NB4 (cell line): ENCODE data around the gene MRS2.

Experiments used
- DNase-seq: peaks from one replicate; pipeline ENCODE4 v3.0.0; 2010; ENCODE audit warnings: low read depth
- H3K4me3 ChIP-seq: one replicate; pipeline ENCODE4 v1.5.1; 2011; ENCODE audit warnings: mild to moderate bottlenecking, low read depth, low read length, moderate library complexity
- CTCF ChIP-seq: IDR thresholded peaks from one replicate; pipeline ENCODE4 v1.5.1; 2012; ENCODE audit warnings: low read depth, low read length
- MAX ChIP-seq: IDR thresholded peaks from 2 replicates; pipeline ENCODE4 v1.6.1; 2011; ENCODE audit warnings: low read depth, low read length
- MYC ChIP-seq: IDR thresholded peaks from 2 replicates; pipeline ENCODE4 v1.6.1; 2011; ENCODE audit warnings: low read depth, low read length
- POLR2A ChIP-seq: IDR thresholded peaks from 2 replicates; pipeline ENCODE4 v1.6.1; 2011; ENCODE audit warnings: mild to moderate bottlenecking; ENCODE audit not compliant: insufficient read length; ENCODE audit errors: extremely low read depth

Gene MRS2

GRCh38 chr6:24464253-24465038, 61.7 kb downstream of the MRS2 start:
- no peak overlapping the region for H3K4me3 ChIP-seq
- DNase-seq = no peak
- TF ChIP-seq CTCF (no peak), MYC (no peak)

- H3K4me3 ChIP-seq = no peak overlapping the region
- TF ChIP-seq MYC = no peak
- no peak for TF ChIP-seq MAX
- no peak for TF ChIP-seq POLR2A
- no peak for TF ChIP-seq CTCF
- no peak for DNase-seq
These were observed 67.1 kb downstream of the MRS2 start for GRCh38 chr6:24469811-24470210.

GRCh38 chr6:24472181-24472580, 69.4 kb downstream of the MRS2 start:
- H3K4me3 ChIP-seq = no peak overlapping the region
- TF ChIP-seq MAX (no peak), MYC (no peak)
- no peak for DNase-seq
